OCI-LY1 (cell line): Measurements from ENCODE around the gene CAPN2.

Source experiments
- H2AFZ ChIP-seq: fragments of 200-600 bp; sonication (generic), shearing (Covaris generic); 2 replicates; pipeline ENCODE4 v1.6.0; 2014; ENCODE audit warnings: antibody characterized with exemption, mild to moderate bottlenecking, low read length
- H3F3A ChIP-seq: fragments of 200-600 bp; sonication (generic), shearing (Covaris generic); 2 replicates; pipeline ENCODE4 v1.6.0; 2014; ENCODE audit warnings: mild to moderate bottlenecking, antibody characterized with exemption, low read length, moderate library complexity; ENCODE audit not compliant: insufficient read depth
- H3K27ac ChIP-seq: fragments of 200-600 bp; sonication (generic); 2 replicates; pipeline ENCODE4 v1.5.1; 2014; ENCODE audit warnings: low read length, mixed run types, mild to moderate bottlenecking, low read depth; ENCODE audit not compliant: poor library complexity, severe bottlenecking
- H3K27me3 ChIP-seq: fragments of 200-600 bp; sonication (generic); 2 replicates; pipeline ENCODE4 v1.6.0; 2014; ENCODE audit warnings: antibody characterized with exemption, mild to moderate bottlenecking, low read length, moderate library complexity; ENCODE audit not compliant: insufficient read depth
- H3K36me3 ChIP-seq: fragments of 200-600 bp; sonication (generic); 2 replicates; pipeline ENCODE4 v1.6.1; 2014; ENCODE audit warnings: mild to moderate bottlenecking, antibody characterized with exemption, low read length, moderate library complexity, mixed read lengths; ENCODE audit not compliant: insufficient read depth
- H3K4me1 ChIP-seq: fragments of 200-600 bp; sonication (generic); 2 replicates; pipeline ENCODE4 v1.5.1; 2014; ENCODE audit warnings: mild to moderate bottlenecking, low read length, moderate library complexity; ENCODE audit not compliant: insufficient read depth, severe bottlenecking
- H3K4me2 ChIP-seq: fragments of 200-600 bp; sonication (generic), shearing (Covaris generic); 2 replicates; pipeline ENCODE4 v1.6.1; 2014; ENCODE audit warnings: low read length
- H3K4me3 ChIP-seq: fragments of 200-600 bp; sonication (generic); 2 replicates; pipeline ENCODE4 v1.5.1; 2014; ENCODE audit warnings: low read length, low read depth, mild to moderate bottlenecking, mixed read lengths; ENCODE audit not compliant: poor library complexity, severe bottlenecking
- H3K79me2 ChIP-seq: fragments of 200-600 bp; shearing (Covaris generic); 2 replicates; pipeline ENCODE4 v1.6.1; 2016; ENCODE audit warnings: mixed run types, low read length, mixed read lengths; ENCODE audit not compliant: insufficient read depth
- H3K9ac ChIP-seq: fragments of 200-600 bp; sonication (generic), shearing (Covaris generic); 2 replicates; pipeline ENCODE4 v1.6.1; 2014; ENCODE audit warnings: mild to moderate bottlenecking, low read length, mixed read lengths
- H3K9me2 ChIP-seq: fragments of 200-600 bp; sonication (generic), shearing (Covaris generic); 2 replicates; pipeline ENCODE4 v1.6.1; 2014; ENCODE audit warnings: low read depth, mild to moderate bottlenecking, low read length, mixed read lengths
- H3K9me3 ChIP-seq: fragments of 200-600 bp; shearing (Covaris generic); 2 replicates; pipeline ENCODE4 v1.6.1; 2014; ENCODE audit warnings: low read length, mixed read lengths
- H4K20me1 ChIP-seq: fragments of 200-600 bp; sonication (generic), shearing (Covaris generic); 2 replicates; pipeline ENCODE4 v1.6.0; 2016; ENCODE audit warnings: mild to moderate bottlenecking, low read length; ENCODE audit not compliant: insufficient read depth
- EZH2 ChIP-seq: fragments of 200-600 bp; sonication (generic), shearing (Covaris generic); IDR thresholded peaks from 2 replicates; pipeline ENCODE4 v1.8.0; 2017; ENCODE audit warnings: borderline replicate concordance, mixed run types, mild to moderate bottlenecking, antibody characterized with exemption, low read length, moderate library complexity, mixed read lengths
- TF ChIP-seq, protein P1 (sequence below): fragments of 200-600 bp; sonication (generic), shearing (Covaris generic); IDR thresholded peaks from 2 replicates; pipeline ENCODE4 v1.5.1; 2017; ENCODE audit warnings: mild to moderate bottlenecking, antibody characterized with exemption, low read length, moderate library complexity, mixed read lengths

The CAPN2 gene

DNA sequence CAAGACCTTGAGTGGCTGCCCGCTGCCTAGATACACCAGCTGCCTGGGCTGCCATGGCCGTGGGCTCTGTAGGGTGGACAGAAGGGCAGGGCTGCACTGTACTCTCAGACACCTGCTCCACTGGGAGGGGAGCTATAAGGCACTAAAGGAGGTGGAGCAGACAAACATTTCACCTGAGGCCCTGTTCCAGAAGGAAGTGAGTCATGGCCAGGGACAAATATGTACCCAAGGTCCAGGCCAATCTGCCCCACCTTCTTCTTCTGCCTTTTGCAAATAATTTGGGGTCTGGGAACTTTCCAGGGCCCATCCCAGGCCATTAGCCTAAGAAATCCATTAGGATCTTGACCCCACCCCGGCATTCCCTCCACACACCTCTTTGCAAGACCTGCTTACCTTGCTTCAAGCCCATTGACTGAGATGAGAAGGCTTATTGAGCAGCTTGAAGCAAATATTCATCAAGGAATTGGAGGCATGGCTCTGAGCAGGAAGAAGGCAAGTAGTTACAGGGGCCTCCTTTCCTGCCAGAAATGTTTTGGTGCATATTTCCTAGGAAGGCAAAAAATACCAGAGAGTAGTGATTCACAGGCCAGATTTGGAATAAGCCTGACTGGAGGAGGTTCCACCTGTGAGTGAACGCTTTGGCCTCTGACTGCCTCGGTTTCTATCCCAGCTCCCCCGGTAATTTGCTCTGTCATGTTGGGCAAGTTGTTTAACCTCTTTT lies 46.6 kb upstream of the CAPN2 start, which contains the start of gene CAPN8:
Gene CAPN8 (minus strand): TSS at position 110 of the 721 bp plus-strand sequence. CDS start 55 bp downstream, at position 55.
- TF ChIP-seq, protein P1, sequence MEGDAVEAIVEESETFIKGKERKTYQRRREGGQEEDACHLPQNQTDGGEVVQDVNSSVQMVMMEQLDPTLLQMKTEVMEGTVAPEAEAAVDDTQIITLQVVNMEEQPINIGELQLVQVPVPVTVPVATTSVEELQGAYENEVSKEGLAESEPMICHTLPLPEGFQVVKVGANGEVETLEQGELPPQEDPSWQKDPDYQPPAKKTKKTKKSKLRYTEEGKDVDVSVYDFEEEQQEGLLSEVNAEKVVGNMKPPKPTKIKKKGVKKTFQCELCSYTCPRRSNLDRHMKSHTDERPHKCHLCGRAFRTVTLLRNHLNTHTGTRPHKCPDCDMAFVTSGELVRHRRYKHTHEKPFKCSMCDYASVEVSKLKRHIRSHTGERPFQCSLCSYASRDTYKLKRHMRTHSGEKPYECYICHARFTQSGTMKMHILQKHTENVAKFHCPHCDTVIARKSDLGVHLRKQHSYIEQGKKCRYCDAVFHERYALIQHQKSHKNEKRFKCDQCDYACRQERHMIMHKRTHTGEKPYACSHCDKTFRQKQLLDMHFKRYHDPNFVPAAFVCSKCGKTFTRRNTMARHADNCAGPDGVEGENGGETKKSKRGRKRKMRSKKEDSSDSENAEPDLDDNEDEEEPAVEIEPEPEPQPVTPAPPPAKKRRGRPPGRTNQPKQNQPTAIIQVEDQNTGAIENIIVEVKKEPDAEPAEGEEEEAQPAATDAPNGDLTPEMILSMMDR = no peak
- TF ChIP-seq EZH2 = no peak
- H3K4me1 ChIP-seq = no peaks in the 10 kb centered on the region
- no peaks in the 10 kb centered on the region for H3K9me2 ChIP-seq
- no peak within 1 kb of the TSS for H3K9ac ChIP-seq
- no peak within 1 kb of the TSS for H2AFZ ChIP-seq
- no peaks in the 10 kb centered on the region; the same call in 1 of the 2 replicates for H3K27me3 ChIP-seq
- H3K4me3 ChIP-seq = no peak within 1 kb of the TSS
- no peaks in the 10 kb centered on the region for H3K36me3 ChIP-seq
- H3K79me2 ChIP-seq = no peaks in the 10 kb centered on the region
- H3K9me3 ChIP-seq = no peaks in the 10 kb centered on the region
- H4K20me1 ChIP-seq = no peaks in the 10 kb centered on the region
- no peak within 1 kb of the TSS for H3K27ac ChIP-seq
- H3F3A ChIP-seq = no peaks in the 10 kb centered on the region
- no peak within 1 kb of the TSS for H3K4me2 ChIP-seq

DNA sequence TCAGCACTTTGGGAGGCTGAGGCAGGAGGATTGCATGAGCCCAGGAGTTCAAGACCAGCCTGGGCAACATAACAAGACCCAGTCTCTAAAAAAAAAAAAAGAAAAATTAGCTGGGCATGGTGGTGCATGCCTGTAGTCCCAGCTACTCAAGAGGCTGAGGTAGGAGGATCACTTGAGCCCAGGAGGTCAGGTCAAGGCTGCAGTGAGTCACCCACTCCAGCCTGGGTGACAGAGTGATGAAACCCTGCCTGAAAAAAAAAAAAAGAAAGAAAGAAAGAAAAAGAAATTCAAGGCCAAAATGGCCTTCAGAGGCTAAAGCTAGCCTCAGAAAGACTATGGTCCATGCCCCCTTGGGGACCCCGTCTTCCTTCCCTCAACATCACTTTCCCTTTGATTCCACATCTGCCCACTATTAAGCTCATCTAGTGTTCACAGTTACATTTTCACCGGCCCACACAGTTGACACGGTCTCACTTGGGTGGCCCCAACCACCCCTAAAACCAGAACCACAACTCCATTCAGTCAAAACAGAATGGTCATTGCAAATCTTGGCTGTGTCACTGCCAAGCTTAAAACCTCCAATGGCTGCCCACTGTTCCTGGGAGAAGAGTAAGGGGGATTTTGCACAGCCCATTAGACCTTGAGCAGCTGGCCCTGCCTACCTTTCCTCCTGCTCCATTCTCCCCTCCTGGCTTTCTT lies 44.7 kb upstream of the CAPN2 start:
- no peak overlapping the region for H3K4me3 ChIP-seq
- no peak for TF ChIP-seq EZH2
- TF ChIP-seq, protein P1 = no peak
- H2AFZ ChIP-seq = no peak overlapping the region
- no peaks in the 10 kb centered on the region for H3K4me1 ChIP-seq
- no peaks in the 10 kb centered on the region for H3K36me3 ChIP-seq
- H3K9ac ChIP-seq = no peak overlapping the region
- no peaks in the 10 kb centered on the region for H4K20me1 ChIP-seq
- H3K9me2 ChIP-seq = no peaks in the 10 kb centered on the region
- no peak overlapping the region for H3K27ac ChIP-seq
- no peak overlapping the region for H3K4me2 ChIP-seq
- no peaks in the 10 kb centered on the region for H3F3A ChIP-seq
- H3K79me2 ChIP-seq = no peaks in the 10 kb centered on the region
- H3K9me3 ChIP-seq = no peaks in the 10 kb centered on the region
- H3K27me3 ChIP-seq = no peaks in the 10 kb centered on the region

DNA sequence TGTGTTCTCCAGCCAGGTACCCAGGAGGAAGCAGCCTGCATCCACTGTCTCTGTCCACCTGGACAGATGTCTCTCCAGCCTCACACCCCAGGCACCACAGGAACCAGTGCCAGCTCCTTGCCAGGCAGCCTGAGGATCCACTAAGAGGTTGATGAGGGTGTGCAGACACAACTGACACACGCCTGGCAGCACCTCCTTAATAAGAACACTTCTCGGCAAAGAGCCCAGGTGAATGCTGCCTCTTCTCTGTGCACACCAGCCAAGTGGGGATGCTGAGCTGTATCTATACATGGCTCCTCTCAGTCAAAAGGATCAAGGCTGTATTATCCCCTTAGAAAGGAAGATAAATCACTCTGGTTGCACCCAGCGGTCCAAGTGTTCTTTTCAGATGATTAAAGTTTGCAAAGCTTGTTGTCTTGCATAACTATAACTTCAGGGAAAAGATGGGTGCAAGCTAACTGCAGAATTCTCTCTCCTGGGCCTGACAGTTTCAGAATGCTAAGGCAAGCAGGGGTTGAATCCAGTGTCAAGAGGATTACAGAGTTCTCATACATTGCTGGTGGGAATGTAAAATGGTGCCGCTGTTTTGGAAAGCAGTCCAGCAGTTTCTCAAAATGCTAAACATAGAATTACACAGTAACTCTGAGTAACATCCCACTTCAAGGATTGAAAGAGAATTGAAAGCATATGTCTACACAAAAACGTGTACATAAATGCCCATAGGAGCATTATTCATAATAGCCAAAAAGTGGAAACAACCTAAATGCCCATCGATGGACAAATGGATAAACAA lies 43.1 kb upstream of the CAPN2 start:
- Histone ChIP-seq H3F3A (no peaks in the 10 kb centered on the region), H3K4me1 (no peaks in the 10 kb centered on the region), H3K9me3 (0 out of 2 replicates have a peak, but pooled peaks cover 1% of the 10 kb centered on the region), H3K4me2 (no peak overlapping the region), H3K9ac (no peak overlapping the region), H3K27ac (no peak overlapping the region), H3K36me3 (no peaks in the 10 kb centered on the region), H3K27me3 (no peaks in the 10 kb centered on the region), H3K4me3 (no peak overlapping the region), H2AFZ (no peak overlapping the region), H3K9me2 (no peaks in the 10 kb centered on the region), H3K79me2 (no peaks in the 10 kb centered on the region), H4K20me1 (no peaks in the 10 kb centered on the region)
- TF ChIP-seq EZH2 = no peak
- TF ChIP-seq, protein P1 = no peak
